HG02610 (cell line): ENCODE measurements around the gene KTN1.

Source experiments
- ATAC-seq: cut with Tn5 transposase; IDR thresholded peaks from one replicate; pipeline ENCODE4 v1.9.1; 2021; ENCODE audit warnings: mild to moderate bottlenecking, moderate library complexity; ENCODE audit not compliant: unreplicated experiment

The KTN1 gene

DNA sequence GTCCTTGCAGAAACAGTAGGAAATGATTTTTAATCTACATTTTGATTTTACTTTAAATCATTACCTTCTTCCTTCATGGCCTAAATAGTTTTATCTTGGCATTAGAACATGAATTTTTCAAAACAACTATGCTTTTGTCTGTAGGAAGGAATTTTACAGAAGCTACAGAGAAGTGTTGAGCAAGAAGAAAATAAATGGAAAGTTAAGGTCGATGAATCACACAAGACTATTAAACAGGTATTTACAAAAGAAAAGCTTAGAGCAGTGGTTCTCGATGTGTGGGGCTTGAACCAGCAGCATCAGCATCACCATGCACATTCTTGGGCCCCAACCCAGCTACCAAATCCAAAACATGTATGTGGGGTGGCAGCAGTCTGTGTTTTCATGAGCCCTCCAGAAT lies 91.6 kb downstream of the KTN1 start:
- no peak for ATAC-seq

DNA sequence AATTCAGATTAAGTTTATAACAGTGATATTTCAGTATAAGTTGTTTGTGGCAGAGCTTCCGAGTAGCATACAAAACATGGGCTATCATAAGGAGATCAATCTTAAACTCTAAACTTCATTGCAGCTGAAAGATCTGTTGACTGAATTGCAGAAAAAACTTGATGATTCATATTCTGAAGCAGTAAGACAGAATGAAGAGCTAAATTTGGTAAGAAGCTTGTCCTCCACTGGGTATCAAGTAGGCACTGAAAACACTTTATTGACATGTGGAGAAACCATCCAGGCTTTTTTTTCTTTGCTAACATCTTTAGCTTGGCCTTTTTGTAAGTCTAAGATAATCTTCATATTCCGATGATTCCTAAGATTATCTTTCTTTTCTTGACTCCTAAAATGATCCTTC lies 93.0 kb downstream of the KTN1 start:
- no peak for ATAC-seq

DNA sequence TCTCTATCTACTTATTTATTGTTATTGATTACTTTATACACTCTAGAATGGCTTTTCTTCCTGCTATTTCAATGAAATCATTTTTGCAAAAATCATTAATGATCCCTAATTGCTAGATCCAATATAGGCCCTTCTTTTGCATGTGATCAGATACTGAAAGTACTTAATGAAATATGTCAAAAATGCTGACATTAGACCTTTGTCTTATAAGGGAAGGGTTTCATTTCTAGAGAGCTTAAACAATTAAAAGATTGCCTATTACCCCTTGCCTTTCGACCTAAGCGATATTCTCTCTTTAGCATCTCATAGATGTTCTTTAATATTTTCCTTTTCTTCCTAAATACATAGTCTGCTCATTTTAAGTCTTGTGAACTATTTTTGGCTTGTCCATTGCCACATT lies 101.1 kb downstream of the KTN1 start:
- ATAC-seq, result no peak

DNA sequence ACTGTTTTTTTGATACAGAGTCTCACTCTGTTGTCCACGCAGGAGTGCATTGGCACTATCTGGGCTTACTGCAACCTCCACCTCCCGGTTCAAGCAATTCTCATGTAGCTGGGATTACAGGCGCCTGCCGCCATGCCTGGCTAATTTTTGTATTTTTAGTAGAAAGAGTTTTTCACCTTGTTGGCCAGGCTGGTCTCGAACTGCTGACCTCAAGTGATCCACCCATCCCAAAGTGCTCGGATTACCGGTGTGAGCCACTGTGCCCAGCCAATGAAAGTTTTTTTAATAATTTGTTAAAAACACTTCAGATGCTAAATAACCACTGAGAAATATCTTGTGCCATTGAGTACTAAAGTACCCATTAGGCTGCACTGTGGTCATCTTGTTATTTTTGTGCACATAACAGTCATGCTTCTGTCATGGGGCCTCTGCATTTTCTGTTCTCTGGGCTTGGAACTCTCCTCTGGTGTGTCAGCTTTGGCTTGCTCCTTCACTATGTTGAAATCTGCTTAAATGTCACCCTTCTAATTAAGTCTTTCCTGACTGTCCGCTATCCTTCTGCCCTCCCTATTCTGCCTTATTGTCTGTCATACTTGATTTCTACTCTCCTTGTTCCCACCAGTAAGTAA lies 105.1 kb downstream of the KTN1 start:
- ATAC-seq, result no peak

DNA sequence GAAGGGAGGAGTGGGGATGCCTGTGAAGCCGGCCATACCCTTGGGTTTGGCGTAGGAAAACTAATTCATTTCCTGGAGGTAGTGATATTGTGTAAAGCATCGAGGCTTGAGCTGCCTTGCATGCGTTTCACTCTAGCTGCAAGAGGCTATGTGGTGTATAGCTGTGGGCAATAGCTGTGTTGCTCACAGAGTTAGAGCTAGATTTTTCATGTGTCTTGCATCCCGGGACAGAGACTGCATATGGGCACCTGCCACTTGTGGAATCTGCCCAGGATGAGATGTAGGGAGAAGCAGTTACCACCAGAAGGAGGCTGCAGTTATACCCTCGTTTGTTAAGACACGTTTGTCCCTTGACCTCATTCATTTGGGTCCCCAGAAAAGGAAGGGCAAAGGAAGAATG lies 106.7 kb downstream of the KTN1 start:
- no peak for ATAC-seq

DNA sequence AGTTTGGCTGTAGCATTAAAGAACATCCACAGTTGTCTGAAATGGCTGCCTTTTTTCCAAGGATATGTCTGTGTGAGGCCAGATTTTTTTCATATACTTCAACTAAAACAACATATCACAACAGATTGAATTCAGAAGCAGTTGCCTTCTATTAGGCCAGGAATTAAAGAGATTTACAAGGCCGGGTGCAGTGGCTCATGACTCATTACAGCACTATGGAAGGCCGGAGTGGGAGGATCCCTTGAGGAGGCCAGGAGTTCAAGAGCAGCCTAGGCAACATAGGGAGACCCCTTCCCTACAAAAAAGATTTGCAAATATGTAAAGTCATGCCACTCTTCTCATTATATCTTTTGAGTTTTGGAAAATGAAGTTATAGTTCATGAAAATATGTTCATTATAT lies 108.6 kb downstream of the KTN1 start:
- no peak for ATAC-seq

DNA sequence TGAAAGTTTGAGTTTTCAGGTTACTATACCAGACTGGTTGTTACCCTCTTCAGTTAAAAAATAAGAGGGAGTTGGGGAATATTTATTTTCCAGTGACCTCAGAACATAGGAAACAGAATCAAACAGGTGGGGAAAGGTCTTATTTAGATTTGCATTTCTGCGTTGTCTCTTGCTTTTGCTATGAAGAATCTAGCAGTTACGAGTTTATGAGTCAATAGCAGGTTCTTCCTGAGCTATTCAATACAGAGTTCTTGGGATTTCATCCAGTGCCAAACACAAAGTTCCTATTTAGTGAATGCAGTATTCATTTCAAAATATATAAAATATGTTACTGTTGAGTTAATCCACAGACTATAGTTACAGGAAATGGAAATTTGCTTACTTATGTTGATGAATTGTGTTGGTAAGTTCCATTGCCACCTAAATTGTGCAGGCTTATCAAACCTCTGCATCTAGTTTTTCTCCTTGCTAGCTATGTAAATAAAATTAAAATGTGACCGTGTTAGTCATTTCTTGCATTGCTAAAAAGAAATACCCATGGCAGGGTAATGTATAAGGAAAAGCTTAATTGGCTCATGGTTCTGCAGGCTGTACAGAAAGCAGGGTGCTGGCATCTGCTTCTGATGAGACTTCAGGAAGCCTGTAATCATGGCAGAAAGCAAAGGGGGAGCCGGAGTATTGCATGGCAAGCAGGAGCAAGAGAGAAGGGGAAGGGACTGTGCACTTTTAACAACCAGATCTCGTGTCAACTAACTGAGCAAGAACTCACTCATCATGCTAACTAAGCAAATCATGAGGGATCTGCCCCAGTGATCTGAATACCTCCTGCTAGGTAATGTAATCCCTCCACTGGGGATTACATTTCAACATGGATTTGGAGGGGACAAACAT lies 110.2 kb downstream of the KTN1 start:
- ATAC-seq, result no peak

DNA sequence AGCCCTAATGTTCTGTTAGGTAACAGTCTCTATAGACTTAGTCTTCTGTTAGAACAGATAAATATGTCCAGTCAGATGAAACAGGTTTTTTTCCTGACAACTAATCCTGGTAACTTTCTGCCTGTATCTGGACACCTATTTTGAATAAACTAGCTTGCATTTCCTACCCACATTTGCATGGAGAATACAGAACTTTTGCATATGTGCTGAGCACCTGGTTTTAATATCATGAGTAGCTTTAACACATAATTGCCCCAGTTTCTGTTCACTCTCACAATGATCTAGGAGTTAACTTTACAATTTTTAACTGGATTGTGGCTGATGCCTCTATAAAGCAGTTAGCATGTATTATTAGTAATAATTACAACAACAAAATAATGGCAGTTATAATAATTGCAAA lies 111.7 kb downstream of the KTN1 start:
- no peak for ATAC-seq

DNA sequence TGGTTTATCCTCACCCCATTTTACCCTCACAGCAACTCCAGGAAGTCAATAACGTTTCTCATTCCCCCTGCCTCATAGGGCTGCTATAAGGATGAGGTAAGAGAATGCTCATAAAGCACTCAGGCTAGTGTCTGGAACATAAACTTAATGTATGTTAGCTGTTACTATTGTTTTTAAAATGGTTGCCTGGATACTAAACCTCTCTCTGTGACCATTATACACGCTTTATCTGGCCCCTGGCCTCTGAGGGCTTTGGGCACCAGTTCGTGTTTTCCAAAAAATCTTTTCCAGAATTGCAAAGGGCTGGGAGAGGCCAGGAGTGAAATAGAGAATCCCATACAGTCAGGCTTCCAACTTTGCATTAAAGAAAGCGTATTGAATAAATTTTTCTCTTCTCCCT lies 113.9 kb downstream of the KTN1 start:
- ATAC-seq, result no peak

DNA sequence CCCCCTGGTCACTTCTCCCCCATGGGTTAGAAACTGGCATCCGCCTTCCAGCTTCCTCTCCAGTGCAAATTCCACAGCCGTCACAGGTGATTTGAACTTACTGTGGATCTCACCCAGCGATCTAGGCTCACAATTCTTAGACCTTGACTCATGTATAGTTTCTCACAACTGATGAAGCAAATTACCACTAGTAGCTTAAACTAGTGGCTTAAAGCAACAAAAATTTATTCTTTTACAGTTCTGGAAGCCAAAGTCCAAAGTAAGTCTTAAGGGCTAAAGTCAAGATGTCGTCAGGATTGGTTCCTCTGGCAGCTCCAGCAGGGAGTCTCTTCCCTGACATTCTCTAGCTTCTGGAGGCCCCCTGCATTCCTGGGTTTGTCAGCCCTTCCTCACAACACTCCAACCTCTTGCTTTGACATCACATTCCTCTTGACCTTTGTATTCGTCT lies 117.4 kb downstream of the KTN1 start:
- ATAC-seq, result no peak

DNA sequence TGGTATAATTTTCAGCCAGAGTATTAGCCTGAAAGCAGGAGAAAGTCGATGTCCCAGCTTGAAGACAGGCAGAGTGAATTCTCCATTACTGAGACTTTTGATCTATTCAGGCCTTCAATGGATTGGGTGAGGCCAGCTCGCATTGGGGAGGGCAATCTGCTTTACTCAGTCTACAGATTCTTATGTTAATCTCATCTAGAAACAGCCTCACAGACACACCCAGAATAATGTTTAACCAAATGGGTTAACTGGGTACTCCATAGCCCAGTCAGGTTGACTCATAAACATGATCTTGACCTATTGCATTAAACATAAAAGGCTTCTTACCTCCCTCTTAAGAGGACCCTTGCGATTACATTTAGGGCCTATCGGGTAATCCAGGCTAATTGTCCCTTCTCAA lies 118.0 kb downstream of the KTN1 start:
- no peak for ATAC-seq

DNA sequence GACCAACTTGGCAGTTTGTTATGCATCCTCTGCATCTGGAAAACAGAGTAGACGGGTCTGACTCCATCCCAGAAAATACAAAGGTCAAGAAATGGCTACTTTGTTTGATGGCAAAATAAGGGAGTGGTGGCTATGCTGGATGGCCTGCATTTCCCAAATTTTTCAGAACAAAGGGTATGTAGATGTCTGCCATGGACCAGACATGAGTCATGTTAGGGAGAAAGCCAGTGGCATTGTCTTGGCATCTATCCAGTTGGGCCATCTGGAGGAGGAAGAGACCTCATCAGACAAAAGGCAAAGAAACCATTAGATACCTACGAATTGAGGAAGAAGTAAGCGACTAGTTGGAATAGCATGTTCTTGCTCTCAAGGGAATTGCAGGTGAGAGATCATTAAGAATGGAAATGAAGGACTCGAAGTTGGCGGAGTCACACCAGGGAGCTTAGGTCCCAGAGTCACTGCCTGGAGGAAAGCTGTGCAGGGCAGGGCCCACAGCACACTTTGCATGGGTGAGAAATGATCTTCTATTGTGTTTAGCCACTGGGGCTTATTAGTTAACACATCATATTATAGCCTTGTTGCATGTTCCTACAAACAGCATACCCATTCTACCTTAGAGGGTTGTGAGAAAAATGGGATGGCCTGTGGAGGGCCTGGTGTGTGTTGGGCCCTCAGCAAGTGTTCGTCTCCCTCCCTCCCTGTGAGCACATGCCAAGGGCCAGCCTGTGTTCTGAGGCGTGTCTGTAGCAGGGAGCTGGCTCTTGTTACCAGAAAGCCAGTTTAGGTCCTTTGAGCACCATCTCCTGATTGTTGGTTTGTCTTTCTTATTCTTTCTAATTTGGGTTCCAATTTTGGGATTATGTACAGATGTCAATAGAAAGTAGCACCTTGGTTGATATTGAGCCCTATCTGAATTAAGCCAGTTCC lies 119.4 kb downstream of the KTN1 start:
- no peak for ATAC-seq

DNA sequence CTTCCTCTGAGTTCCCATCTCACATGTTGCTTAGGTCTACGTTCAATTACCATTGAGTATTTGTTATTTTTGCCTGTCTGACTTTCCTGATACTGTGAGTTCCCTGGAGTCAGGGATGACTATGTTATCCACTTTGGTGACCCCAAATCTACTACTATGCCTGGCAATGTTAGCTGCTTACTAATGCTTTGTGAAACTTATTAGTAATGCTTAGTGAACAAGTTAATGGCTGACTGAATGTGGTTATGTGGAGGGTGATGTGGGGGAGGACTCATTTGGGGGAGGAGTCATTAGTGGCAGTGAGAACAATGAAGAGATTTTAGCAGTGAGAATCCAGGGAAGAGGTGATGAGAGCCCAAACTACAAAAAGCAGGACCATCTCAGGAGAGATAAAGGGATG lies 121.6 kb downstream of the KTN1 start:
- ATAC-seq, result peak; percentile 99

DNA sequence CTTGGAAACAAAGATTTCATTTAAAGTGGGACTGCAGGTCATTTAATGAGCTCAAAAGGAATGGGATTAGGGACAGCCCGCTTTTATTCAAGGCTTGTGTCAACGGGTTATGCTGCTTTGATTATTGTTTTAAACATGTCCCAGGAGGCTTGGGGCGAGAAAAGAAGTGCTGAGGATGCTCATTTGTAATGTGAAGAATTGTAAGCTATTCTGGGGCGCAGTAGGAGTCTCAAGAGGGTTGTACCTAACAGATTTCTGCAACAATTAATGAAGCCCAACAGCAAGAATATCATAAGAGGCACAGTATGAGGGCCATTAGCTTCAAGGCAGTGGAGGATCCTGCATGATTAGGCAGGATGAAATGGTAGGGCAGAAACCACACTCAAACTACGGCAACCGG lies 122.5 kb downstream of the KTN1 start:
- ATAC-seq, result no peak

DNA sequence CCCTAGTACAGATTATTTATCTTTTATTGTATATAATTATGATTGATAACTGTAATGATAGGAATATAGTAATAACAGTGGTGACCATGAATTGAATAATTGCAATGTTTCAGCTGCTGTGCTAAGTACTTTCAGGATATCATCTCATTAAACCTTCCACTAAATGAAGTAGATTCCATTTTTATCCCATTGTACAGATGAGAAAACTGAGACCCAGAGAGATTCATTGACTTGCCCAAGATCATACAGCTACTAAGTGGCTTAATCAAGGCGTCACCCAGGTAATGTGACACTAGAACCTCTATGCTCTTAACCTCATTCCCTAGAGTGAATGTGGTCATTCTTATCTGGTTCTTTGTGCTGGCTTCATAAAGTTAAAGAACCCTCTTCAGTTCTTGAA lies 124.6 kb downstream of the KTN1 start:
- no peak for ATAC-seq

DNA sequence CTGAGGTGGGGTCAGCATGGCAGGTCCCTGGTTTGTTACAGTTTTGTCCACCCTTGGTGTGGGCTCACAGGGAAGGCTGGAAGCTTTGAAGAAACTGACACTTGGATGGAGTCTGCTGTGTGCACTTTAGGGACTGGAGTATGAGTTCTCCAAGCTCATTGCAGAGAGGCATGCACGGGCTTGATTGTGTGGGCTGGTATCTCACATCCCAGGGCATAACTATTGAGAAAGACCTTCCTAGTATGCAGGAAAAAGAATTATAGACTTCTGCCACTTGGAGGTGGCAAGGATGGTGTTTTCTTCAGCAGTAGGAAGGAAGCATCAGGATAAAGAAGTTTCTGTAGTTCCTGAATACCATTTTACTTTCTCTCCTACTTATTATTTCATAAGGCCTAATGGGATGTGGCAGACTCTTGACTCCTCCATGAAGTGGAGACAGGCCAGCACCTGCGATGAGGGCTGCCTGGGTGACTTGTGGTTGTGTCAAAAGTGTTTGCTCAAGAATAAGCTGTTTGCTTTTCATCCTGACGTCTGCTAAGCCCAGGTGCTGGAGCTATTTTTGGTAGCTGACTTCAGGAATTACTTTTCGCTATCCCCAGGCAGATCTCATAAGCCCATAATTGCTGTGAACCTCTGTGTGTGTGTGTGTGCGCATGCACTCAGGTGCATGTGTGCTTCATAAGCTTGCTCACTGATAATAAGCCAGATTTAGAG lies 125.8 kb downstream of the KTN1 start:
- ATAC-seq, result no peak

DNA sequence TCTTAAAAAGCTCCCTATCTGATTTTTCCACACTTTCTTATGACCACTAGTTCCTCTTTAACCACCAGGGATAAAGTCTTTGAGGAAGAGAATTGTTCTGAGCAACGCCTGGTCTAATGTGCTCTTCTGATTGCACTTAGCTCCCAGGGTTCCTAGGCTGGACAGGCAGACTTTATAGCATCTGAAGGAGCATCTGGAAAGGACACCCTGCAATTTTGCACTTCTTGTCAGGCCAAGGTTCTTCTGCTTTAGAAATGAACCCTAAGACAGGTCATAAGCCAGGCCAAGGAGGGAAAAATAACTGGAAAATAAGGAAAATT lies 126.3 kb downstream of the KTN1 start:
- ATAC-seq, result no peak

DNA sequence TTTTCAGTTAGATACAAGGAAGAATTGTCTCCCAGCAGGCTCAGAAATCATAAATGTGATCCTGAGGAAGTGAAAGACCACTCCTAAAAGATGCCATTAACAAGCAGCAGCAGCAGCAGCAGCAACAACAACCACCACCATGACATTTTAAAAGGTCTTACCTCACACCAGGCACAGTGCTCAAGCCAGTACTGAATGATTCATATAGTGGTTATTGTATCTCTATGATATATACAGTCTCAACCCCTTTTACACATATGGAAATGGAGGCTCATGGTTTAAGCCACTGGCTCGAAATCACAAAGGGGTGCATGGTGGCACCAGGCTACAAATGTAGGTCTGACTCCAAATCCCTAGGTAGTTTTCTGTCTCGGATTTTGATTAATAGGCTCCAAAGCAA lies 126.9 kb downstream of the KTN1 start:
- ATAC-seq, result no peak

DNA sequence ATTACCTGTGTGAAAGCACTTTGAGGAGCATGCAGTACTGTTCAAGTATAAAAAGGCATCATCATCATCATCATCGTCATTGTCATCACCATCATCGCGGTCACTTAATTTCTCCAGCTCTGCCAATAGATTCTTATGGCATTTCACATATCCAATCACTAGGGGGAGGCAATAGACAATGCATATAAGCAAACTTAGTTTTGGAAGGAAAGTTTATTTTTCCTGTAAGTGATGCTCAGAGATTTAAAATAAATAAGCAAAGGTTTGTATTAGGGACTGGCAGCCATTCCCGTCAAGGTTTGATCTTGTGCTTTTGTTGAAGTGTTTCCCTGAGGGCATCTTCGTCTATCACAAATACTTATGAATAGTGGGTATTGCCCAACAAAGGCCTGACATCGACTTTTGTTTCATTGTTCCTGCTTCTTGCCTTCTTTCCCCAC lies 127.4 kb downstream of the KTN1 start:
- ATAC-seq, result no peak

DNA sequence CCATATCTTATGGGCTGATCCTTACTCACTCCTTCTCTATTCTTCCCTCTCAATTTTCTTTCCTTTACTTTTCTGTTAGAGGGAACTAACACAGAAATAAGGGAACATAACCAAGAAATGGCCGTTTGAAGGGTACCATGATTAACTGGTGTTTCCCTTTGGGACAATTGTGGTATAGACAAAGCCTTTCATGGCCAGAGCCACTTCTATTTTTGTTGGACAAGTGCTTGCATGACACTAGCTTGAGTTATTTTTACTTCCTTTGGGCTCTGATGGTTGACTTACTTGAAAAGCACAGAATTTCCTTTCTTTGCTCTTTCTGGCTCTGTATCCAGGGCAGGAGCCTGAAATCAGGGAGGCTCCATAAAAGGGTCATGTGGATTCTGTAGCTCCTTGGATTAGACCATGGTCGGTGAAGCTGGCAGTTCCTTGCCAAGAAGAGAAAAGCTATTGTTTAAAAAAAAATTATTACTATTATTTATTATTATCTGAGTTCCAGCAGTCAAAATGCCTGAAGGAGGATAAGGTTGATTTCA lies 130.6 kb downstream of the KTN1 start:
- ATAC-seq, result no peak
